AML-193 (cell line): Measurements from ENCODE around the gene DTNB.
A peak's percentile ranks its signal among the peaks of the same experiment; 100 is the strongest.
"Not testable (repeated sequence)": the region's sequence is repeated elsewhere in the genome, so short reads cannot be mapped to it uniquely, and the experiment has no call there.

Source experiments
- DNase-seq, 2 experiments: peaks; one replicate each; lab custom pipeline; 2025; lab: John Stamatoyannopoulos, UW

DTNB gene

GRCh38 chr2:25673300-25674076 lies at the start of gene DTNB:
TSS of gene DTNB (minus strand) at chr2:25673577. CDS start at chr2:25652660, 20,917 bp downstream.
- peak; percentile 35 to 51 for DNase-seq

GRCh38 chr2:25722224-25722623 lies 48.8 kb upstream of the DTNB start:
- DNase-seq = no peak

- no peak for DNase-seq
Observed at GRCh38 chr2:25720575-25720974, 47.2 kb upstream of the DTNB start.

- DNase-seq = peak in 1 of 2 experiments; percentile 14
Observed at GRCh38 chr2:25714740-25715139, 41.4 kb upstream of the DTNB start.

- DNase-seq = no peak
Observed at GRCh38 chr2:25712455-25712854, 39.1 kb upstream of the DTNB start.

- DNase-seq = no peak
Observed at GRCh38 chr2:25711675-25712354, 38.4 kb upstream of the DTNB start.

GRCh38 chr2:25710750-25711149 lies 37.4 kb upstream of the DTNB start:
- DNase-seq = no peak

- no peak for DNase-seq
Observed at GRCh38 chr2:25709349-25709748, 36.0 kb upstream of the DTNB start.

- no peak for DNase-seq
Observed at GRCh38 chr2:25707927-25708590, 34.7 kb upstream of the DTNB start.

- DNase-seq = not testable (repeated sequence)
Observed at GRCh38 chr2:25705575-25705974, 32.2 kb upstream of the DTNB start.

GRCh38 chr2:25701801-25702200 lies 28.4 kb upstream of the DTNB start:
- no peak for DNase-seq

- DNase-seq = peak; percentile 15 to 50
Observed at GRCh38 chr2:25700221-25700660, 26.9 kb upstream of the DTNB start.

- DNase-seq = no peak
Observed at GRCh38 chr2:25699216-25699615, 25.8 kb upstream of the DTNB start.

- DNase-seq = no peak
Observed at GRCh38 chr2:25698752-25699151, 25.4 kb upstream of the DTNB start.

- no peak for DNase-seq
Observed at GRCh38 chr2:25697559-25698341, 24.4 kb upstream of the DTNB start.

- DNase-seq = no peak
Observed at GRCh38 chr2:25692737-25693445, 19.5 kb upstream of the DTNB start.

- DNase-seq = no peak
Observed at GRCh38 chr2:25692143-25692542, 18.8 kb upstream of the DTNB start.

- no peak for DNase-seq
Observed at GRCh38 chr2:25690058-25690457, 16.7 kb upstream of the DTNB start.

GRCh38 chr2:25688236-25688635 lies 14.9 kb upstream of the DTNB start:
- DNase-seq = no peak

- no peak for DNase-seq
Observed at GRCh38 chr2:25685741-25686140, 12.4 kb upstream of the DTNB start.
